Ascending aorta (tissue), 2 donors: ENCODE results near the gene RUBCNL. TPM values are rescaled to one million over a fixed set of nuclear protein-coding genes. Genes with fewer than 3 reads are reported as not detected.

ENCODE experiments used
- DNase-seq, 2 donors: peaks; one replicate each; pipeline ENCODE4 v3.0.0-alpha.2; 2019; ENCODE audit warnings: low spot score in 2 of 2
- H3K27ac ChIP-seq, 2 donors: fragments of 200-600 bp; sonication (generic); one replicate each; pipeline ENCODE4 v1.5.1; 2016 to 2017; ENCODE audit warnings: mild to moderate bottlenecking in 1 of 2
- H3K27me3 ChIP-seq: fragments of 200-600 bp; sonication (generic); one replicate; pipeline ENCODE4 v1.5.1; 2017
- H3K36me3 ChIP-seq, 2 donors: fragments of 200-600 bp; sonication (generic); one replicate each; pipeline ENCODE4 v1.5.1; 2016
- H3K4me1 ChIP-seq, 2 donors: fragments of 200-600 bp; sonication (generic); one replicate each; pipeline ENCODE4 v1.5.1; 2016 to 2017; ENCODE audit warnings: mild to moderate bottlenecking in 1 of 2
- H3K4me3 ChIP-seq, 2 donors: fragments of 200-600 bp; sonication (generic); one replicate each; pipeline ENCODE4 v1.5.1; 2016 to 2017; ENCODE audit warnings: mild to moderate bottlenecking in 1 of 2
- H3K9me3 ChIP-seq, 2 donors: fragments of 200-600 bp; sonication (generic); one replicate each; pipeline ENCODE4 v1.5.1; 2016
- CTCF ChIP-seq, 3 experiments: fragments of 200-600 bp in 2 of 3; fragments of 450-650 bp in 1 of 3; sonication (generic) in 2 of 3; IDR thresholded peaks; one replicate each; pipeline ENCODE4 v1.5.1; 2016 to 2019; ENCODE audit warnings: antibody characterized with exemption in 3 of 3, mild to moderate bottlenecking in 1 of 3, moderate library complexity in 1 of 3
- intact Hi-C: fragments of 100-400 bp; cut with DNase I; formaldehyde crosslinking; loops from one replicate; pipeline ENCODE4 v1.15.1; 2023
- total RNA-seq: library from RNA; depleted of rRNA; stranded (reverse); fragments of >200 nt; gene quantifications from one replicate; pipeline ENCODE4 v1.1.0, GENCODE V29; 2016

RUBCNL gene
- total RNA-seq, 1 donor from 2014 or later: 2.4 TPM

- intact Hi-C loops: no loop called here
- DNase-seq: no peak
- H3K36me3 ChIP-seq: no peaks in the 10 kb centered on the region
- H3K4me1 ChIP-seq: no peaks in the 10 kb centered on the region
- H3K27me3 ChIP-seq: no peaks in the 10 kb centered on the region
- H3K27ac ChIP-seq: no peak overlapping the region
- no peak for TF ChIP-seq CTCF (IDR thresholded peaks at IDR 0.05)
- H3K4me3 ChIP-seq: no peak overlapping the region
- H3K9me3 ChIP-seq: no peaks in the 10 kb centered on the region
Measured at GRCh38 chr13:46313024-46313423, 74.0 kb downstream of the RUBCNL start.

GRCh38 chr13:46311217-46311616, 75.8 kb downstream of the RUBCNL start:
- DNase-seq: no peak
- no peak for TF ChIP-seq CTCF (IDR thresholded peaks at IDR 0.05)
- Histone ChIP-seq H3K27me3 (no peaks in the 10 kb centered on the region), H3K36me3 (no peaks in the 10 kb centered on the region), H3K4me3 (no peak overlapping the region), H3K9me3 (no peaks in the 10 kb centered on the region), H3K4me1 (no peaks in the 10 kb centered on the region), H3K27ac (no peak overlapping the region)
- intact Hi-C loops: no loop called here

GRCh38 chr13:46310066-46310465, 77.0 kb downstream of the RUBCNL start:
- Histone ChIP-seq H3K36me3 (no peaks in the 10 kb centered on the region), H3K4me3 (no peak overlapping the region), H3K4me1 (no peaks in the 10 kb centered on the region), H3K9me3 (no peaks in the 10 kb centered on the region), H3K27me3 (no peaks in the 10 kb centered on the region), H3K27ac (no peak overlapping the region)
- no peak for TF ChIP-seq CTCF (IDR thresholded peaks at IDR 0.05)
- no peak for DNase-seq
- intact Hi-C loops: no loop called here

- Histone ChIP-seq H3K27ac (no peak overlapping the region), H3K36me3 (no peaks in the 10 kb centered on the region), H3K27me3 (no peaks in the 10 kb centered on the region), H3K4me3 (no peak overlapping the region), H3K4me1 (no peaks in the 10 kb centered on the region), H3K9me3 (no peaks in the 10 kb centered on the region)
- TF ChIP-seq CTCF (IDR thresholded peaks at IDR 0.05): no peak
- intact Hi-C loops: no loop called here
- DNase-seq: no peak
Measured at GRCh38 chr13:46307554-46307953, 79.5 kb downstream of the RUBCNL start.

GRCh38 chr13:46304546-46304945, 82.5 kb downstream of the RUBCNL start:
- Histone ChIP-seq H3K36me3 (no peaks in the 10 kb centered on the region), H3K9me3 (no peaks in the 10 kb centered on the region), H3K27ac (no peak overlapping the region), H3K27me3 (no peaks in the 10 kb centered on the region), H3K4me3 (no peak overlapping the region), H3K4me1 (no peaks in the 10 kb centered on the region)
- TF ChIP-seq CTCF (IDR thresholded peaks at IDR 0.05): no peak
- intact Hi-C loops: no loop called here
- no peak for DNase-seq

- no peak for DNase-seq
- no peaks in the 10 kb centered on the region for H3K27me3 ChIP-seq
- no peak overlapping the region for H3K4me3 ChIP-seq
- no peak overlapping the region for H3K27ac ChIP-seq
- no peaks in the 10 kb centered on the region for H3K36me3 ChIP-seq
- H3K4me1 ChIP-seq: no peaks in the 10 kb centered on the region
- TF ChIP-seq CTCF (IDR thresholded peaks at IDR 0.05): no peak
- no peaks in the 10 kb centered on the region for H3K9me3 ChIP-seq
- intact Hi-C loops: no loop called here
Measured at GRCh38 chr13:46303742-46304385, 83.2 kb downstream of the RUBCNL start.
